ENCODE results near the gene ATAD3C. TPM values are rescaled to one million over a fixed set of nuclear protein-coding genes. Genes with fewer than 3 reads are reported as not detected.

ATAD3C gene
- polyA plus RNA-seq, 1 donor (not counting 4 experiments of a cell fraction or from before 2014, with no cell fraction given) = 0.39 TPM

GRCh38 chr1:1419363-1419812 lies 30.1 kb upstream of the ATAD3C start:
- H3K4me1 ChIP-seq (ENCODE audit: control insufficient read depth, extremely low read depth, insufficient read depth, low read length) = peaks cover 34% of the 10 kb centered on the region
- H3K9ac ChIP-seq (ENCODE audit: control insufficient read depth, extremely low read depth, insufficient read depth, low read length) = peak overlapping the region; percentile 33
- peak overlapping the region in 1 of 3 experiments; percentile 14 for H3K4me3 ChIP-seq (ENCODE audit: control insufficient read depth in 2 of 3, extremely low read depth in 1 of 3, insufficient read depth in 2 of 3, low read depth in 1 of 3, low read length in 3 of 3)

GRCh38 chr1:1419813-1420653 lies 29.5 kb upstream of the ATAD3C start:
- Histone ChIP-seq H3K27me3 (ENCODE audit: control insufficient read depth, extremely low read depth, insufficient read depth, low read length) (no peaks in the 10 kb centered on the region), H3K9me3 (ENCODE audit: control insufficient read depth, low read depth, low read length) (no peaks in the 10 kb centered on the region), H3K4me2 (ENCODE audit: control insufficient read depth, extremely low read depth, insufficient read depth, low read depth, low read length) (peak overlapping the region; percentile 54), H2AFZ (ENCODE audit: control insufficient read depth, low read length) (peak overlapping the region; percentile 58), H3K9ac (ENCODE audit: control insufficient read depth, extremely low read depth, insufficient read depth, low read length) (peak overlapping the region; percentile 33), H4K20me1 (ENCODE audit: control insufficient read depth, extremely low read depth, insufficient read depth, low read length) (no peaks in the 10 kb centered on the region), H3K9me1 (ENCODE audit: control insufficient read depth, extremely low read depth, insufficient read depth, low read length) (no peaks in the 10 kb centered on the region), H3K79me2 (ENCODE audit: control insufficient read depth, insufficient read depth, low read length) (no peaks in the 10 kb centered on the region), H3K36me3 (ENCODE audit: control insufficient read depth in 2 of 2, extremely low read depth in 1 of 2, insufficient read depth in 2 of 2, low read length in 2 of 2) (no peaks in the 10 kb centered on the region), H3K4me1 (ENCODE audit: control insufficient read depth, extremely low read depth, insufficient read depth, low read length) (peaks cover 34% of the 10 kb centered on the region), H3K27ac (ENCODE audit: control insufficient read depth, insufficient read depth, low read length) (no peak overlapping the region), H3K4me3 (ENCODE audit: control insufficient read depth in 2 of 3, extremely low read depth in 1 of 3, insufficient read depth in 2 of 3, low read depth in 1 of 3, low read length in 3 of 3) (peak overlapping the region in 1 of 3 experiments; percentile 14)
- dilution Hi-C loops (cut with MboI; ENCODE audit: extremely low pct_ligation_motif_present, low sequenced_read_pairs) = no loop called here
- no peak for DNase-seq (ENCODE audit: low read depth, low spot score)
- TF ChIP-seq CTCF (optimal IDR thresholded peaks at IDR 0.05 in 1 of 3, IDR thresholded peaks at IDR 0.05 in 1 of 3, conservative IDR thresholded peaks at IDR 0.05 in 1 of 3; ENCODE audit: extremely low read depth in 1 of 3, insufficient read depth in 2 of 3, low read length in 3 of 3) (peak in 1 of 3 experiments; percentile 41), EZH2 (IDR thresholded peaks at IDR 0.05; ENCODE audit: low read length) (no peak)
- FAIRE-seq = no peak

More at GRCh38 chr1:1419363-1419812, 30.1 kb upstream of the ATAD3C start:
- Histone ChIP-seq H3K9me1 (ENCODE audit: control insufficient read depth, extremely low read depth, insufficient read depth, low read length) (no peaks in the 10 kb centered on the region), H3K9me3 (ENCODE audit: control insufficient read depth, low read depth, low read length) (no peaks in the 10 kb centered on the region), H3K36me3 (ENCODE audit: control insufficient read depth in 2 of 2, extremely low read depth in 1 of 2, insufficient read depth in 2 of 2, low read length in 2 of 2) (no peaks in the 10 kb centered on the region), H3K27me3 (ENCODE audit: control insufficient read depth, extremely low read depth, insufficient read depth, low read length) (no peaks in the 10 kb centered on the region), H3K4me2 (ENCODE audit: control insufficient read depth, extremely low read depth, insufficient read depth, low read depth, low read length) (peak overlapping the region; percentile 54), H3K27ac (ENCODE audit: control insufficient read depth, insufficient read depth, low read length) (no peak overlapping the region), H3K79me2 (ENCODE audit: control insufficient read depth, insufficient read depth, low read length) (no peaks in the 10 kb centered on the region), H2AFZ (ENCODE audit: control insufficient read depth, low read length) (no peak overlapping the region), H4K20me1 (ENCODE audit: control insufficient read depth, extremely low read depth, insufficient read depth, low read length) (no peaks in the 10 kb centered on the region)
- DNase-seq (ENCODE audit: low read depth, low spot score) (no peak), FAIRE-seq (no peak)
- dilution Hi-C loops (cut with MboI; ENCODE audit: extremely low pct_ligation_motif_present, low sequenced_read_pairs) = no loop called here
- TF ChIP-seq CTCF (optimal IDR thresholded peaks at IDR 0.05 in 1 of 3, IDR thresholded peaks at IDR 0.05 in 1 of 3, conservative IDR thresholded peaks at IDR 0.05 in 1 of 3; ENCODE audit: extremely low read depth in 1 of 3, insufficient read depth in 2 of 3, low read length in 3 of 3) (no peak), EZH2 (IDR thresholded peaks at IDR 0.05; ENCODE audit: low read length) (no peak)
